Stimulated activated CD8-positive, alpha-beta memory T cell treated with anti-CD3 and anti-CD28 coated beads, Interleukin-4, amount 100 ng/mL, for 4 hours (primary cell): ENCODE results near the gene SAC3D1.
A peak's percentile ranks its signal among the peaks of the same experiment; 100 is the strongest.

Experiments
- DNase-seq, 2 donors: peaks; one replicate each; pipeline ENCODE4 v3.0.0-alpha.2; 2020; ENCODE audit warnings: low read depth in 2 of 2, low spot score in 1 of 2

The SAC3D1 gene

GRCh38 chr11:65059959-65060824 lies 19.2 kb downstream of the SAC3D1 start:
- DNase-seq = no peak

- no peak for DNase-seq
Measured at GRCh38 chr11:65060913-65061408, 20.0 kb downstream of the SAC3D1 start.

- DNase-seq = no peak
Measured at GRCh38 chr11:65063532-65063931, 22.5 kb downstream of the SAC3D1 start.

- DNase-seq = no peak
Measured at GRCh38 chr11:65064847-65065240, 23.8 kb downstream of the SAC3D1 start.

GRCh38 chr11:65065851-65066250 lies 24.8 kb downstream of the SAC3D1 start:
- DNase-seq = no peak

- no peak for DNase-seq
Measured at GRCh38 chr11:65066315-65066714, 25.3 kb downstream of the SAC3D1 start.

GRCh38 chr11:65066805-65067291 lies 25.8 kb downstream of the SAC3D1 start:
- DNase-seq = no peak

- no peak for DNase-seq
Measured at GRCh38 chr11:65067446-65067845, 26.4 kb downstream of the SAC3D1 start.

GRCh38 chr11:65069217-65069616 lies 28.2 kb downstream of the SAC3D1 start:
- no peak for DNase-seq

- DNase-seq = no peak
Measured at GRCh38 chr11:65071907-65072630, 31.1 kb downstream of the SAC3D1 start.

- DNase-seq = no peak
Measured at GRCh38 chr11:65072631-65072966, 31.6 kb downstream of the SAC3D1 start.

GRCh38 chr11:65077451-65077850 lies 36.4 kb downstream of the SAC3D1 start:
- DNase-seq = no peak

- peak; percentile 34 to 49 for DNase-seq
Measured at GRCh38 chr11:65078151-65078550, 37.1 kb downstream of the SAC3D1 start.

- no peak for DNase-seq
Measured at GRCh38 chr11:65078786-65079342, 37.9 kb downstream of the SAC3D1 start.

- DNase-seq = no peak
Measured at GRCh38 chr11:65083134-65083833, 42.3 kb downstream of the SAC3D1 start.

- peak; percentile 93 to 96 for DNase-seq
Measured at GRCh38 chr11:65083834-65084597, 43.0 kb downstream of the SAC3D1 start, which contains the start of the genes CDCA5 and ZFPL1. Gene CDCA5 (minus strand): TSS chr11:65084040. CDS start chr11:65083978, 62 bp downstream. Gene ZFPL1 (plus strand): TSS chr11:65084222. CDS start chr11:65084699, 477 bp downstream.

GRCh38 chr11:65084598-65085375 lies 43.8 kb downstream of the SAC3D1 start:
- DNase-seq = no peak

- DNase-seq = no peak
Measured at GRCh38 chr11:65085446-65085845, 44.4 kb downstream of the SAC3D1 start.

GRCh38 chr11:65086809-65087208 lies 45.8 kb downstream of the SAC3D1 start:
- no peak for DNase-seq
